ENCODE data around the gene DDAH1. TPM values are rescaled to one million over a fixed set of nuclear protein-coding genes. Genes with fewer than 3 reads are reported as not detected.

DDAH1 gene
- total and polyA plus RNA-seq, 2 of the 8 experiments (the other 6 are each of a cell fraction or from before 2014, with no cell fraction given), result 22.8 to 54.5 TPM

GRCh38 chr1:85465786-85466134 is 801 bp upstream of the DDAH1 start:
- Histone ChIP-seq H2AK5ac (ENCODE audit: low read depth, low read length) (no peak overlapping the region), H3K23ac (ENCODE audit: insufficient read length) (no peak overlapping the region), H3K9ac (replicated peaks in 1 of 4; ENCODE audit: extremely low read depth in 1 of 4, low read depth in 3 of 4, low read length in 3 of 4) (no peak overlapping the region), H4K20me1 (replicated peaks in 1 of 2; ENCODE audit: control insufficient read depth in 1 of 2, insufficient read depth in 2 of 2, low read length in 2 of 2) (peaks cover 1% of the 10 kb centered on the region in 2 experiments), H3K4me3 (ENCODE audit: extremely low read depth in 1 of 4, insufficient read depth in 2 of 4, low read depth in 3 of 4, low read length in 4 of 4) (peak overlapping the region in 1 of 4 experiments; percentile 87; a peak in 1 of 8 replicates), H2BK15ac (ENCODE audit: low read length) (peak overlapping the region; percentile 20; the same call in 1 of the 2 replicates), H3K27ac (ENCODE audit: low read depth, low read length) (no peak overlapping the region), H3K9me3 (ENCODE audit: insufficient read depth in 2 of 2, low read depth in 1 of 2, low read length in 1 of 2) (no peaks in the 10 kb centered on the region), H4K8ac (ENCODE audit: extremely low read depth, insufficient read depth, low read length) (no peak overlapping the region), H3K79me1 (ENCODE audit: low read depth, low read length) (no peaks in the 10 kb centered on the region; the same call in 1 of the 2 replicates), H2BK120ac (replicated peaks; ENCODE audit: low read depth, low read length) (no peak overlapping the region), H3K4me2 (ENCODE audit: insufficient read depth in 1 of 2, low read depth in 2 of 2, low read length in 2 of 2) (peak overlapping the region; percentile 97 to 99; a peak in 2 of 4 replicates), H3K79me2 (ENCODE audit: control insufficient read depth in 1 of 2, insufficient read depth in 2 of 2, low read length in 2 of 2) (peaks cover 0 to 12% of the 10 kb centered on the region in 2 experiments; a peak in 2 of 4 replicates), H2BK5ac (ENCODE audit: low read depth, low read length) (no peak overlapping the region), H3K23me2 (ENCODE audit: low read depth, low read length) (peaks cover 13% of the 10 kb centered on the region; the same call in 1 of the 2 replicates), H4K91ac (replicated peaks; ENCODE audit: insufficient read length, low read length) (no peak overlapping the region), H3K56ac (replicated peaks; ENCODE audit: insufficient read length, low read depth, low read length) (no peak overlapping the region), H3K4me1 (replicated peaks in 1 of 4; ENCODE audit: control insufficient read depth in 3 of 4, insufficient read depth in 4 of 4, low read length in 3 of 4) (peaks cover 0 to 10% (median 3%) of the 10 kb centered on the region in 4 experiments; a peak in 6 of 7 replicates), H3K18ac (ENCODE audit: extremely low read depth, low read length) (no peak overlapping the region), H4K5ac (ENCODE audit: insufficient read length, low read depth, low read length) (no peak overlapping the region), H3K36me3 (ENCODE audit: control insufficient read depth in 2 of 4, insufficient read depth in 4 of 4, low read length in 3 of 4) (no peaks in the 10 kb centered on the region), H2BK12ac (ENCODE audit: low read depth, low read length) (no peak overlapping the region), H3K14ac (ENCODE audit: insufficient read length) (no peak overlapping the region), H2BK20ac (ENCODE audit: low read length) (no peak overlapping the region), H3K27me3 (replicated peaks in 1 of 4; ENCODE audit: control insufficient read depth in 3 of 4, extremely low read depth in 1 of 4, insufficient read depth in 3 of 4, low read length in 3 of 4) (peaks cover 0 to 23% (median 16%) of the 10 kb centered on the region in 4 experiments; a peak in 6 of 7 replicates), H2AFZ (ENCODE audit: low read length) (no peak overlapping the region), H3K4ac (replicated peaks; ENCODE audit: insufficient read length, low read depth, low read length) (no peak overlapping the region)
- WGBS, 2 experiments (ENCODE audit: extremely low coverage in 1 of 2, insufficient coverage in 1 of 2, insufficient read length in 1 of 2, insufficient replicate concordance in 2 of 2, low coverage in 1 of 2, low lambda C conversion rate in 2 of 2, missing lambda C conversion rate in 1 of 2), result 81% methylated on average over 1 of the region's 1 CpG; no CpG with 5 or more reads in 1 of the 2 experiments
- FAIRE-seq (no peak), DNase-seq (ENCODE audit: low read depth in 1 of 2, low spot score in 2 of 2) (no peak)
- CTCF ChIA-PET (ENCODE audit: partially characterized antibody), result interaction anchor here (0.7 to 4.8 kb wide), 9 partner anchors 18 to 157 kb away, joined by 3 to 16 read pairs (median 4); no protein-coding TSS in a partner anchor
- POLR2A ChIA-PET (ENCODE audit: partially characterized antibody), result interaction anchor here (1.0 to 2.6 kb wide), 3 partner anchors 11 to 120 kb away, joined by 3 to 14 read pairs (median 3); partner anchors contain the start of gene CCN1
- TF ChIP-seq CEBPB (IDR thresholded peaks at IDR 0.05; ENCODE audit: low read depth, low read length) (no peak), TBP (IDR thresholded peaks at IDR 0.05; ENCODE audit: low read depth, low read length) (no peak), PHF8 (conservative IDR thresholded peaks at IDR 0.05; ENCODE audit: low read depth, low read length) (no peak), GTF2F1 (IDR thresholded peaks at IDR 0.05; ENCODE audit: borderline replicate concordance, low read depth, low read length) (no peak), FOSL1 (IDR thresholded peaks at IDR 0.05; ENCODE audit: insufficient read depth, low read depth, low read length) (no peak), SUZ12 (IDR thresholded peaks at IDR 0.05; ENCODE audit: low read length) (no peak), TAF7 (optimal IDR thresholded peaks at IDR 0.05; ENCODE audit: borderline replicate concordance, low read depth, low read length) (no peak), RXRA (IDR thresholded peaks at IDR 0.05; ENCODE audit: insufficient read depth, low read depth, low read length) (no peak)
- TF ChIP-seq, protein P1, sequence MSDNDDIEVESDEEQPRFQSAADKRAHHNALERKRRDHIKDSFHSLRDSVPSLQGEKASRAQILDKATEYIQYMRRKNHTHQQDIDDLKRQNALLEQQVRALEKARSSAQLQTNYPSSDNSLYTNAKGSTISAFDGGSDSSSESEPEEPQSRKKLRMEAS (IDR thresholded peaks at IDR 0.05), result no peak
- TF ChIP-seq, protein P2, sequence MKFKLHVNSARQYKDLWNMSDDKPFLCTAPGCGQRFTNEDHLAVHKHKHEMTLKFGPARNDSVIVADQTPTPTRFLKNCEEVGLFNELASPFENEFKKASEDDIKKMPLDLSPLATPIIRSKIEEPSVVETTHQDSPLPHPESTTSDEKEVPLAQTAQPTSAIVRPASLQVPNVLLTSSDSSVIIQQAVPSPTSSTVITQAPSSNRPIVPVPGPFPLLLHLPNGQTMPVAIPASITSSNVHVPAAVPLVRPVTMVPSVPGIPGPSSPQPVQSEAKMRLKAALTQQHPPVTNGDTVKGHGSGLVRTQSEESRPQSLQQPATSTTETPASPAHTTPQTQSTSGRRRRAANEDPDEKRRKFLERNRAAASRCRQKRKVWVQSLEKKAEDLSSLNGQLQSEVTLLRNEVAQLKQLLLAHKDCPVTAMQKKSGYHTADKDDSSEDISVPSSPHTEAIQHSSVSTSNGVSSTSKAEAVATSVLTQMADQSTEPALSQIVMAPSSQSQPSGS (IDR thresholded peaks at IDR 0.05; ENCODE audit: low read length), result no peak
- TF ChIP-seq, protein P3, sequence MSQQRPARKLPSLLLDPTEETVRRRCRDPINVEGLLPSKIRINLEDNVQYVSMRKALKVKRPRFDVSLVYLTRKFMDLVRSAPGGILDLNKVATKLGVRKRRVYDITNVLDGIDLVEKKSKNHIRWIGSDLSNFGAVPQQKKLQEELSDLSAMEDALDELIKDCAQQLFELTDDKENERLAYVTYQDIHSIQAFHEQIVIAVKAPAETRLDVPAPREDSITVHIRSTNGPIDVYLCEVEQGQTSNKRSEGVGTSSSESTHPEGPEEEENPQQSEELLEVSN (IDR thresholded peaks at IDR 0.05), result no peak
